ENCODE results near the gene TRIM28.

Gene TRIM28

DNA sequence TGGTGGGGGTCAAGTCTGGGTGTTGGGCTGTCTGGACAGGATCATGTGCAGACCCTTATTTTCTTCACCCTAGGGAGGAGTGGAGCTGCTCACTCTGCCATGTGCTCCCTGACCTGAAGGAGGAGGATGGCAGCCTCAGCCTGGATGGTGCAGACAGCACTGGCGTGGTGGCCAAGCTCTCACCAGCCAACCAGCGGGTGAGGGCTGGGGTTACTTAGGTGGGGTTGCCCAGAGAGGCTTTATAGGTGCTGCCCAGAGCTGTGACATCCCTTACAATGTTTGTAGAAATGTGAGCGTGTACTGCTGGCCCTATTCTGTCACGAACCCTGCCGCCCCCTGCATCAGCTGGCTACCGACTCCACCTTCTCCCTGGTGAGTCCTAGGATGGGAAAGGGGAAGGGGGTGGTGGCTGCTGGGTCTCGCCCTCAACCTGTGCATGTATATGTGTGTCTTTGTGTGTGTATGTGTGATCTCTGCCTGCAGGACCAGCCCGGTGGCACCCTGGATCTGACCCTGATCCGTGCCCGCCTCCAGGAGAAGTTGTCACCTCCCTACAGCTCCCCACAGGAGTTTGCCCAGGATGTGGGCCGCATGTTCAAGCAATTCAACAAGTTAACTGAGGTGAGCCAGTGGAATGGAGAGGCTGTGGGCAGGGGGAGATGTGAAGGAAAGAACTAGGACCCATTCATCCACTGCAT lies 5.9 kb downstream of the TRIM28 start:
- DNase-seq: no peak

- no peak for DNase-seq
Observed at GRCh38 chr19:58550362-58551122, 6.7 kb downstream of the TRIM28 start.

DNA sequence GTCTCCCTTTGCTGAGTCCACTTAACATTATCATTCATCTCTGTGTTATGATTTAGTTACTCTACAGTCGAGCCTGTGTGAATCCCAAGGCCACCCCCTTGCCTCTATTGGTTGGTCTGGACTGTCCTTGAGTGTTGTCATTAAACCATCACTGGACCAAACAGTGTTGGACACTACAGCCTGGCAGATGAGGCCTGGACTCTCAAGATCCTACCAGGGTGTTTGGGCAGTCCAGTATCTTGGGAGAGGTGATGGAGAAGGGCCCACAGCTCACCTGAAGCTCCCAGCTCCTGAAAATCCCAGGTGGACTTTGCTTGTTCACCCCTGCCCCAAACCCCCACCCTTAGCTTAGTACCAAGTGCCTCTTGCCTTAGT lies 7.2 kb downstream of the TRIM28 start:
- DNase-seq: no peak

GRCh38 chr19:58551577-58552471 lies 8.0 kb downstream of the TRIM28 start:
- no peak for DNase-seq

- DNase-seq: no peak
Observed at GRCh38 chr19:58552655-58553054, 8.8 kb downstream of the TRIM28 start.

- no peak for DNase-seq
Observed at GRCh38 chr19:58553799-58554493, 10.1 kb downstream of the TRIM28 start.

- peak; percentile 96 to 98 (median 97) for DNase-seq
Observed at GRCh38 chr19:58554494-58555368, 10.9 kb downstream of the TRIM28 start, which contains the start of gene CHMP2A. Gene CHMP2A (minus strand): TSS chr19:58555105. CDS start chr19:58554212, 893 bp downstream.

DNA sequence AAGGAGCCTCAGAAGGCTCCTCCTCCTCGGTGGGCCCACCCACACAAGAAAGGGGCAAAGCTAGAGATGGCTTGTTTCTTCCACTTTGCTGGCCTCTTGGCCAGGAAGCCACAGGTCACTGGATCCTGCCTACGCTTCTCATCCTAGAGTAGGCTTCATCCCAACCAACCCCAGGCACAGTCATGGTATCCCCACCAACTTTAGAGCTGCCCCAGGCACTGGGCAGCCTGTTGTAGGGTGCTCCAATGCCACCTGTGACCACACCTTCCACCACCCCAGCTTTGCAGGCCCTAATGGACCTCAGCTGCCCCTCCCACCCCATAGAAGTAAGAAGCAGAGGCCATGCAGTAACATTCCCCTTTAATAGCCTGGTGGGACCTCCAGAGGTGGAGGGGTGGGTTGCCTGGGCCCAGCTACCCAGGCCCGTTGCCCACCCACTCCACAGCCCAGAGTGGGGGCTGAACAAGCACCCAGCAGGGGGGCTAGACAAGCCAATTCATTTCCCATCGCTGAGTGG lies 11.6 kb downstream of the TRIM28 start:
- no peak for DNase-seq

- DNase-seq: no peak
Observed at GRCh38 chr19:58555920-58556621, 12.2 kb downstream of the TRIM28 start.

- DNase-seq: no peak
Observed at GRCh38 chr19:58556622-58557220, 12.9 kb downstream of the TRIM28 start.

GRCh38 chr19:58557221-58558065 lies 13.6 kb downstream of the TRIM28 start:
- no peak for DNase-seq

GRCh38 chr19:58558066-58558622 lies 14.3 kb downstream of the TRIM28 start, which contains the start of gene UBE2M:
Gene UBE2M (minus strand): TSS chr19:58558611. CDS start chr19:58558381, 230 bp downstream.
- peak; percentile 46 to 63 (median 56) for DNase-seq

DNA sequence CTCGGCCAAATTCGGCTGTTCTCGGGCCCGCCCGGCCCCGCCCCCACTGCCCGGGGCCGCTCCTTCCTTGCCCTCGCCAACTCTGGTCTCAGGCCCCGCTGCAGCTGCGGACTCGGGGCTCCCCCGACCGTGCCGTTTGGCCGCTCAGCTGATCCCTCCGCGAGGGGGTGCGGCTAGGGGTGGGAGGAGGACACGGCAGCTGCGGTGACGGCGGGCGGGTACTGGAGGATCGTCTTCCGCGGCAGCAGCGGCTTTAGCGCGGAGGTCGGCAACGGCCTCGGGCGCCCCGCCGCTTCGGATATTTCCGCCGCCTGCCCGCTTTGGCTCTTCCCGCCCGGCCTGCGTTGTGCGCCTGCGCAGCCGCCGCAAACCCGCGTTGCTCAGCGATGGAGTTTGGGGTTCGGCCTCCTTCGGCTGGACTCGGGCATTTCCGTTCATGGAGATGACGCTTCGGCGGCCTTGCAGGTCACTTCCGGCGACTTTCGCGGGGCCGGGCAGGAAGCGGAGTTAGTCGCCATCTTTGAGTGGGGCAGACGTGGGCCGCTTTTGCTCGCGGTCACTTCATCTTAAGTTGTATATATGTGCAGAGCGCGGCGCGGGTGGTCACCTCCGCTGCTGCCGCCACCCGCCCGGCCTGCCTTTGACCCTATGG lies 14.9 kb downstream of the TRIM28 start:
- peak; percentile 99 to 100 (median 99) for DNase-seq

- DNase-seq: peak in 3 of 5 donors; percentile 34 to 79 (median 40)
Observed at GRCh38 chr19:58559275-58560006, 15.6 kb downstream of the TRIM28 start.

GRCh38 chr19:58560007-58560887 lies 16.4 kb downstream of the TRIM28 start:
- DNase-seq: no peak

DNA sequence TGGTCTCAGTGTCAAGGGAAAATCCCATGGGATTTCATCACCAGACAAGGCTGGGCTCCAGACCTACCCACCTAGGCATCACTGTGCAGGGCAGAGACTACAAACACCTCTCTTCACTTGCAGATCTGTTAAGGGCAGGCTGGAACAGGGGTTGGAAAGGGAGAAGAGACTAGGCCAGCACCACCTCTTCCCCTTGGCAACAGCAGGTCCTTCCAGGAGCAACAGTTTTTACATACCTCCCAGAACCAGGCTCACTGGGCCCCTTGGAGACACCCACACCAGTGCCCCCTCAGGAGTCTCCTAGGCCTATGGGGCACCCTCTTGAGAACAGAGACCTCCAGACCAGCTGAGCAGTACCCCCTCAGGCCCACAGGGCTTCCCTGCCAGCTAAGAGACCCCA lies 17.1 kb downstream of the TRIM28 start:
- no peak for DNase-seq
